B cell (primary cell): Measurements from ENCODE around the gene AKT3. TPM values are rescaled to one million over a fixed set of nuclear protein-coding genes. Genes with fewer than 3 reads are reported as not detected.

Source experiments
- ATAC-seq: fragments of 200-7000 bp; cut with Tn5 transposase; one replicate; pipeline ENCODE4 v1.10.0; 2021; ENCODE audit warnings: low read depth, mild to moderate bottlenecking, moderate number of reproducible peaks, moderate library complexity
- CTCF ChIA-PET: fragments of 350-600 bp; sonication (Branson Sonifier 250); formaldehyde crosslinking; loops from one replicate; lab custom pipeline; 2021; ENCODE audit warnings: antibody characterized with exemption, inconsistent platforms; lab: Charles Lee
- POLR2A ChIA-PET: fragments of 350-600 bp; sonication (Branson Sonifier 250); formaldehyde crosslinking; loops from one replicate; lab custom pipeline; 2021; ENCODE audit warnings: antibody characterized with exemption; lab: Charles Lee
- DNase-seq: peaks from one replicate; pipeline ENCODE4 v3.0.0; 2013
- H2AFZ ChIP-seq: 2 replicates; pipeline ENCODE4 v1.6.1; 2012; ENCODE audit warnings: mild to moderate bottlenecking, low read depth, low read length; ENCODE audit not compliant: insufficient read depth, poor library complexity, severe bottlenecking
- H3K27ac ChIP-seq, 2 donors: 1 replicate in 1 of 2; 2 replicates in 1 of 2; pipeline ENCODE4 v1.5.1; 2012 to 2013; ENCODE audit warnings: low read length in 2 of 2, mild to moderate bottlenecking in 2 of 2, moderate library complexity in 1 of 2
- H3K27me3 ChIP-seq, 4 experiments: fragments of 200-600 bp in 1 of 4; sonication (generic) in 1 of 4; replicated peaks in 1 of 4; 1 replicate in 2 of 4; 2 replicates in 2 of 4; pipeline versions ENCODE4 v1.6.1 to v1.7.0; 2013 to 2016; ENCODE audit warnings: low read length in 3 of 4, mild to moderate bottlenecking in 2 of 4, mixed read lengths in 1 of 4, moderate library complexity in 1 of 4; ENCODE audit not compliant: insufficient read depth in 4 of 4, control insufficient read depth in 3 of 4; ENCODE audit errors: control extremely low read depth in 1 of 4
- H3K36me3 ChIP-seq, 2 experiments: replicated peaks in 1 of 2; 1 replicate in 1 of 2; 2 replicates in 1 of 2; pipeline versions ENCODE4 v1.6.1 to v1.7.1; 2013; ENCODE audit warnings: low read length in 1 of 2; ENCODE audit not compliant: insufficient read depth in 2 of 2, control insufficient read depth in 1 of 2; ENCODE audit errors: control extremely low read depth in 1 of 2, extremely low read depth in 1 of 2
- H3K4me1 ChIP-seq, 2 donors: fragments of 200-600 bp in 1 of 2; sonication (generic) in 1 of 2; 1 replicate in 1 of 2; 2 replicates in 1 of 2; pipeline versions ENCODE4 v1.5.1 to v1.6.1; 2013 to 2017; ENCODE audit warnings: low read length in 2 of 2; ENCODE audit not compliant: control insufficient read depth in 2 of 2, insufficient read depth in 2 of 2
- H3K4me2 ChIP-seq: replicated peaks from 2 replicates; pipeline ENCODE3; 2012; ENCODE audit warnings: mild to moderate bottlenecking, low read depth, low read length; ENCODE audit not compliant: poor library complexity, severe bottlenecking
- H3K4me3 ChIP-seq, 5 experiments: fragments of 200-600 bp in 1 of 5; sonication (generic) in 1 of 5; 1 replicate in 3 of 5; 2 replicates in 2 of 5; pipeline versions ENCODE4 v1.5.1 to v1.7.0; 2011 to 2016; ENCODE audit warnings: low read length in 4 of 5, mild to moderate bottlenecking in 4 of 5, low read depth in 2 of 5, control low read depth in 1 of 5, moderate library complexity in 1 of 5; ENCODE audit not compliant: insufficient read depth in 1 of 5; ENCODE audit errors: control extremely low read depth in 1 of 5, extremely low read depth in 1 of 5
- H3K79me2 ChIP-seq: fragments of 200-600 bp; sonication (generic); one replicate; pipeline ENCODE4 v1.6.0; 2016; ENCODE audit warnings: low read length; ENCODE audit not compliant: control insufficient read depth, insufficient read depth
- H3K9ac ChIP-seq: fragments of 200-600 bp; sonication (generic); 2 replicates; pipeline ENCODE4 v1.6.1; 2017; ENCODE audit warnings: mild to moderate bottlenecking, low read length, moderate library complexity
- H3K9me3 ChIP-seq, 3 donors: one replicate each; pipeline versions ENCODE4 v1.6.1 to v1.7.1; 2013; ENCODE audit warnings: low read length in 2 of 3; ENCODE audit not compliant: control insufficient read depth in 2 of 3, insufficient read depth in 1 of 3; ENCODE audit errors: control extremely low read depth in 1 of 3
- H4K20me1 ChIP-seq: 2 replicates; pipeline ENCODE4 v1.6.0; 2012; ENCODE audit warnings: mild to moderate bottlenecking, low read length; ENCODE audit not compliant: insufficient read depth, control insufficient read depth, poor library complexity, severe bottlenecking
- H3K27ac Mint-ChIP-seq: one replicate; pipeline ENCODE4 v1.8.0; 2021; ENCODE audit warnings: mixed read lengths
- H3K27me3 Mint-ChIP-seq: one replicate; pipeline ENCODE4 v1.8.0; 2021; ENCODE audit warnings: mixed read lengths
- H3K4me1 Mint-ChIP-seq: one replicate; pipeline ENCODE4 v1.8.0; 2021; ENCODE audit warnings: mixed read lengths
- H3K4me3 Mint-ChIP-seq: one replicate; pipeline ENCODE4 v1.8.0; 2021; ENCODE audit warnings: mixed read lengths
- H3K9me3 Mint-ChIP-seq: one replicate; pipeline ENCODE4 v1.8.0; 2022; ENCODE audit warnings: mixed read lengths; ENCODE audit not compliant: insufficient read depth
- CTCF ChIP-seq: fragments of 200-600 bp; IDR thresholded peaks from one replicate; pipeline ENCODE4 v1.8.0; 2022; ENCODE audit warnings: antibody characterized with exemption, mild to moderate bottlenecking
- EZH2 ChIP-seq: IDR thresholded peaks from 2 replicates; pipeline ENCODE4 v1.6.1; 2012; ENCODE audit warnings: borderline replicate concordance, low read depth, mild to moderate bottlenecking, moderate library complexity, low read length; ENCODE audit not compliant: insufficient read depth, poor library complexity, severe bottlenecking
- WGBS: methylation state at CpG from one replicate; pipeline ENCODE4 v1.1.5; 2013; ENCODE audit warnings: missing lambda C conversion rate; ENCODE audit not compliant: insufficient coverage; 5-methylcytosine and 5-hydroxymethylcytosine counted together
- intact Hi-C: fragments of 100-400 bp; cut with micrococcal nuclease; formaldehyde crosslinking; loops from one replicate; pipeline ENCODE4 v1.10.0; 2022
- polyA plus RNA-seq: library from polyadenylated mRNA; depleted of rRNA; stranded (reverse); fragments of >200 nt; gene quantifications from 2 replicates; pipeline ENCODE4 v1.2.3, GENCODE V29; 2012
- total RNA-seq, 2 donors: library from RNA; stranded (reverse); fragments of 120-200 nt in 1 of 2; gene quantifications; 1 replicate in 1 of 2; 2 replicates in 1 of 2; pipeline versions ENCODE4 v1.2.3 to v1.2.4, GENCODE V29; 2013 to 2022

AKT3 gene
- total and polyA plus RNA-seq, 2 donors (not counting 1 experiment from before 2014, with no cell fraction given): 4.4 to 148 TPM

- ChIA-PET CTCF (no interaction called here), POLR2A (no interaction called here)
- ATAC-seq (no peak), DNase-seq (no peak)
- peaks cover 23% of the 10 kb centered on the region for H3K79me2 ChIP-seq
- Mint-ChIP-seq H3K4me3 (no peak overlapping the region), H3K9me3 (no peaks in the 10 kb centered on the region), H3K4me1 (peaks cover 9% of the 10 kb centered on the region), H3K27me3 (no peaks in the 10 kb centered on the region), H3K27ac (no peak overlapping the region)
- no peak for TF ChIP-seq EZH2
- TF ChIP-seq CTCF: no peak
- H3K27ac ChIP-seq: no peak overlapping the region
- H3K9me3 ChIP-seq: no peaks in the 10 kb centered on the region
- H3K27me3 ChIP-seq: no peaks in the 10 kb centered on the region
- H3K4me2 ChIP-seq: no peak overlapping the region
- no peak overlapping the region for H3K4me3 ChIP-seq
- H3K9ac ChIP-seq: no peak overlapping the region
- H4K20me1 ChIP-seq: no peaks in the 10 kb centered on the region
- H2AFZ ChIP-seq: no peak overlapping the region
- no peaks in the 10 kb centered on the region for H3K4me1 ChIP-seq
- WGBS: no CpG with 5 or more reads among the region's 1 CpG
- H3K36me3 ChIP-seq: no peaks in the 10 kb centered on the region
- intact Hi-C loops: no loop called here
Observed at GRCh38 chr1:243716906-243717305, 133.1 kb downstream of the AKT3 start.

- Mint-ChIP-seq H3K27me3 (no peaks in the 10 kb centered on the region), H3K4me1 (peaks cover 14% of the 10 kb centered on the region), H3K9me3 (no peaks in the 10 kb centered on the region), H3K27ac (no peak overlapping the region), H3K4me3 (no peak overlapping the region)
- no peak overlapping the region for H3K27ac ChIP-seq
- H3K27me3 ChIP-seq: no peaks in the 10 kb centered on the region
- intact Hi-C loops: no loop called here
- no peak overlapping the region for H3K4me2 ChIP-seq
- peaks cover 23% of the 10 kb centered on the region for H3K79me2 ChIP-seq
- H3K36me3 ChIP-seq: no peaks in the 10 kb centered on the region
- H3K4me1 ChIP-seq: peaks cover 0 to 3% of the 10 kb centered on the region in 2 donors
- no peak overlapping the region for H3K9ac ChIP-seq
- H3K4me3 ChIP-seq: no peak overlapping the region
- no peak overlapping the region for H2AFZ ChIP-seq
- no peaks in the 10 kb centered on the region for H3K9me3 ChIP-seq
- DNase-seq (no peak), ATAC-seq (no peak)
- CTCF ChIA-PET: no interaction called here
- H4K20me1 ChIP-seq: no peaks in the 10 kb centered on the region
- no CpG with 5 or more reads among the region's 3 CpGs for WGBS
- no peak for TF ChIP-seq EZH2
- TF ChIP-seq CTCF: no peak
- POLR2A ChIA-PET: no interaction called here
Observed at GRCh38 chr1:243715285-243715684, 134.8 kb downstream of the AKT3 start.
